Caco-2 (cell line): ENCODE results near the gene C1orf198. TPM values are rescaled to one million over a fixed set of nuclear protein-coding genes. Genes with fewer than 3 reads are reported as not detected.
A peak's percentile ranks its signal among the peaks of the same experiment; 100 is the strongest.

ENCODE experiments used
- BruUV-seq: library from RNA; stranded (reverse); fragments of 400-500 nt; replicated peaks from 2 replicates; lab custom pipeline; 2021; lab: Mats Ljungman, UMichigan
- CTCF ChIA-PET: fragments of 300-600 bp; sonication (Branson Sonifier 250); formaldehyde crosslinking; loops from one replicate; lab custom pipeline; 2022; ENCODE audit warnings: antibody characterized with exemption; lab: Charles Lee
- POLR2A ChIA-PET: fragments of 300-600 bp; sonication (Branson Sonifier 250); formaldehyde crosslinking; loops from one replicate; lab custom pipeline; 2022; ENCODE audit warnings: antibody characterized with exemption; lab: Charles Lee
- DNase-seq, 2 experiments: peaks; one replicate each; pipeline versions ENCODE4 v3.0.0 to v3.0.0-alpha.2; 2020 to 2022
- H3K27me3 ChIP-seq: replicated peaks from 2 replicates; pipeline ENCODE4 v1.6.0; 2011; ENCODE audit warnings: low read length; ENCODE audit not compliant: control insufficient read depth, insufficient read depth
- H3K36me3 ChIP-seq: 2 replicates; pipeline ENCODE4 v1.5.1; 2011; ENCODE audit warnings: low read length; ENCODE audit not compliant: control insufficient read depth, insufficient read depth
- H3K4me1 ChIP-seq: fragments of 250-450 bp; sonication (Bioruptor Pico); 2 replicates; pipeline ENCODE4 v1.5.1; 2020; ENCODE audit warnings: mild to moderate bottlenecking
- H3K4me3 ChIP-seq: 2 replicates; pipeline ENCODE4 v1.5.1; 2011; ENCODE audit warnings: low read depth, mild to moderate bottlenecking, control low read depth, low read length
- H3K9me3 ChIP-seq: fragments of 250-450 bp; sonication (Bioruptor Pico); 2 replicates; pipeline ENCODE4 v1.5.1; 2020; ENCODE audit warnings: mild to moderate bottlenecking, moderate library complexity
- H3K27ac Mint-ChIP-seq: one replicate; pipeline ENCODE4 v1.8.0; 2022; ENCODE audit warnings: mixed read lengths; ENCODE audit not compliant: unreplicated experiment
- H3K27me3 Mint-ChIP-seq: one replicate; pipeline ENCODE4 v1.8.0; 2022; ENCODE audit warnings: mixed read lengths; ENCODE audit not compliant: insufficient read depth, unreplicated experiment
- H3K36me3 Mint-ChIP-seq: one replicate; pipeline ENCODE4 v1.8.0; 2022; ENCODE audit warnings: mild to moderate bottlenecking, mixed read lengths; ENCODE audit not compliant: insufficient read depth, unreplicated experiment
- H3K4me1 Mint-ChIP-seq: one replicate; pipeline ENCODE4 v1.8.0; 2022; ENCODE audit warnings: low read depth, mixed read lengths; ENCODE audit not compliant: unreplicated experiment
- H3K4me3 Mint-ChIP-seq: one replicate; pipeline ENCODE4 v1.8.0; 2022; ENCODE audit warnings: mild to moderate bottlenecking, moderate library complexity, mixed read lengths; ENCODE audit not compliant: unreplicated experiment
- H3K9me3 Mint-ChIP-seq: one replicate; pipeline ENCODE4 v1.8.0; 2022; ENCODE audit warnings: mixed read lengths; ENCODE audit not compliant: unreplicated experiment
- intact Hi-C: fragments of 100-400 bp; cut with micrococcal nuclease; formaldehyde crosslinking; loops from one replicate; pipeline ENCODE4 v1.10.0; 2022; ENCODE audit not compliant: unreplicated experiment
- total RNA-seq: library from RNA; stranded (reverse); gene quantifications from 2 replicates; pipeline ENCODE4 v1.2.3, GENCODE V29; 2022
- TF ChIP-seq, protein P1 (sequence below), 2 experiments: fragments of 200-600 bp in 1 of 2; IDR thresholded peaks; 1 replicate in 1 of 2; 2 replicates in 1 of 2; pipeline versions ENCODE4 v1.5.1 to v1.8.0; 2011 to 2022; ENCODE audit warnings: antibody characterized with exemption in 1 of 2, control low read depth in 1 of 2, inconsistent platforms in 1 of 2, low read depth in 1 of 2, low read length in 1 of 2, mild to moderate bottlenecking in 1 of 2, moderate library complexity in 1 of 2; ENCODE audit not compliant: insufficient read depth in 1 of 2, severe bottlenecking in 1 of 2, unreplicated experiment in 1 of 2

The C1orf198 gene
- total RNA-seq, 1 experiment from 2014 or later = 92.2 TPM

DNA sequence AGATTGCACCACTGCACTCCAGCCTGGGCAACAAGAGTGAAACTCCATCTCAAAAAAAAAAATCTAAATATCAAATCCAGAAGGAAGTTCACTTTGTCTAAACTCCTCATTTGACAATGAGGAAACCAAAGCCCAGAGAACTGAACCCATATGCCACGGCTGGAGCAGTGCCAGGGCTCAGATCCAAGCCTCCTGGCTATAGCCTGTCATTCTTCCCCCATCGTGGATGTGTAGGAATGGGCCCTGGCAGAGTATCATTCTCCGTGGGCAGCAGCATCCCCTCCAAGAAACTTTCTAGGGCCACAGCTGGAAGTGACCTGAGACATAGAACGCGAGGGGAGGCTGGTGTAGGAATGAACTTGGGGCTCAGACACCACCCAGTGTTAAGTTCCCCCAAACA, 73.9 kb downstream of the C1orf198 start:
- CTCF ChIA-PET = no interaction called here
- Mint-ChIP-seq H3K9me3 (no peaks in the 10 kb centered on the region), H3K4me1 (peaks cover 7% of the 10 kb centered on the region), H3K4me3 (no peak overlapping the region), H3K27ac (no peak overlapping the region), H3K27me3 (no peaks in the 10 kb centered on the region), H3K36me3 (no peaks in the 10 kb centered on the region)
- intact Hi-C loops = loop anchor here (10.0 kb wide), 1 partner anchor 220 kb away; no protein-coding TSS in a partner anchor
- TF ChIP-seq, protein P1, sequence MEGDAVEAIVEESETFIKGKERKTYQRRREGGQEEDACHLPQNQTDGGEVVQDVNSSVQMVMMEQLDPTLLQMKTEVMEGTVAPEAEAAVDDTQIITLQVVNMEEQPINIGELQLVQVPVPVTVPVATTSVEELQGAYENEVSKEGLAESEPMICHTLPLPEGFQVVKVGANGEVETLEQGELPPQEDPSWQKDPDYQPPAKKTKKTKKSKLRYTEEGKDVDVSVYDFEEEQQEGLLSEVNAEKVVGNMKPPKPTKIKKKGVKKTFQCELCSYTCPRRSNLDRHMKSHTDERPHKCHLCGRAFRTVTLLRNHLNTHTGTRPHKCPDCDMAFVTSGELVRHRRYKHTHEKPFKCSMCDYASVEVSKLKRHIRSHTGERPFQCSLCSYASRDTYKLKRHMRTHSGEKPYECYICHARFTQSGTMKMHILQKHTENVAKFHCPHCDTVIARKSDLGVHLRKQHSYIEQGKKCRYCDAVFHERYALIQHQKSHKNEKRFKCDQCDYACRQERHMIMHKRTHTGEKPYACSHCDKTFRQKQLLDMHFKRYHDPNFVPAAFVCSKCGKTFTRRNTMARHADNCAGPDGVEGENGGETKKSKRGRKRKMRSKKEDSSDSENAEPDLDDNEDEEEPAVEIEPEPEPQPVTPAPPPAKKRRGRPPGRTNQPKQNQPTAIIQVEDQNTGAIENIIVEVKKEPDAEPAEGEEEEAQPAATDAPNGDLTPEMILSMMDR (IDR thresholded peaks at IDR 0.05; ENCODE audit: insufficient read depth in 1 of 2, low read depth in 1 of 2, low read length in 1 of 2, severe bottlenecking in 1 of 2, unreplicated experiment in 1 of 2) = no peak
- Histone ChIP-seq H3K36me3 (no peaks in the 10 kb centered on the region), H3K4me1 (no peaks in the 10 kb centered on the region), H3K27me3 (no peaks in the 10 kb centered on the region), H3K4me3 (no peak overlapping the region), H3K9me3 (no peaks in the 10 kb centered on the region)
- DNase-seq = no peak
- BruUV-seq = no TSS peak
- POLR2A ChIA-PET = no interaction called here

- Mint-ChIP-seq H3K4me3 (no peak overlapping the region), H3K27ac (no peak overlapping the region), H3K27me3 (no peaks in the 10 kb centered on the region), H3K36me3 (no peaks in the 10 kb centered on the region), H3K9me3 (no peaks in the 10 kb centered on the region), H3K4me1 (peaks cover 7% of the 10 kb centered on the region)
- no TSS peak for BruUV-seq
- H3K27me3 ChIP-seq = no peaks in the 10 kb centered on the region
- H3K4me1 ChIP-seq = no peaks in the 10 kb centered on the region
- ChIA-PET CTCF (no interaction called here), POLR2A (no interaction called here)
- no peaks in the 10 kb centered on the region for H3K9me3 ChIP-seq
- no peaks in the 10 kb centered on the region for H3K36me3 ChIP-seq
- TF ChIP-seq, protein P1 (IDR thresholded peaks at IDR 0.05; ENCODE audit: insufficient read depth in 1 of 2, low read depth in 1 of 2, low read length in 1 of 2, severe bottlenecking in 1 of 2, unreplicated experiment in 1 of 2) = no peak
- intact Hi-C loops = loop anchor here (1.0 to 10.0 kb wide), 2 partner anchors 161 to 221 kb away; no protein-coding TSS in a partner anchor
- H3K4me3 ChIP-seq = no peak overlapping the region
- DNase-seq = no peak
Observed at GRCh38 chr1:230793463-230793745, 74.9 kb downstream of the C1orf198 start.

- Histone ChIP-seq H3K4me1 (no peaks in the 10 kb centered on the region), H3K4me3 (no peak overlapping the region), H3K36me3 (no peaks in the 10 kb centered on the region), H3K27me3 (no peaks in the 10 kb centered on the region), H3K9me3 (no peaks in the 10 kb centered on the region)
- H3K27me3 Mint-ChIP-seq = no peaks in the 10 kb centered on the region
- POLR2A ChIA-PET = no interaction called here
- CTCF ChIA-PET = no interaction called here
- H3K9me3 Mint-ChIP-seq = no peaks in the 10 kb centered on the region
- peaks cover 7% of the 10 kb centered on the region for H3K4me1 Mint-ChIP-seq
- TF ChIP-seq, protein P1 (IDR thresholded peaks at IDR 0.05; ENCODE audit: insufficient read depth in 1 of 2, low read depth in 1 of 2, low read length in 1 of 2, severe bottlenecking in 1 of 2, unreplicated experiment in 1 of 2) = peak; percentile 26 to 28
- H3K27ac Mint-ChIP-seq = no peak overlapping the region
- DNase-seq = peak in 1 of 2 experiments; percentile 15
- H3K4me3 Mint-ChIP-seq = no peak overlapping the region
- H3K36me3 Mint-ChIP-seq = no peaks in the 10 kb centered on the region
- intact Hi-C loops = loop anchor here (1.0 to 10.0 kb wide), 2 partner anchors 161 to 222 kb away; no protein-coding TSS in a partner anchor
- no TSS peak for BruUV-seq
Observed at GRCh38 chr1:230792691-230793462, 75.4 kb downstream of the C1orf198 start.
